Fibroblast of lung (primary cell): ENCODE results near the gene PORCN. TPM values are rescaled to one million over a fixed set of nuclear protein-coding genes. Genes with fewer than 3 reads are reported as not detected.

Source experiments
- DNase-seq, 2 donors: peaks; one replicate each; pipeline versions ENCODE4 v3.0.0 to v3.0.0-alpha.2; 2010; ENCODE audit warnings: low read depth in 2 of 2
- H2AFZ ChIP-seq: 2 replicates; pipeline ENCODE4 v1.5.1; 2012; ENCODE audit warnings: low read length, control low read depth, inconsistent platforms
- H3K27ac ChIP-seq: 2 replicates; pipeline ENCODE4 v1.5.1; 2011; ENCODE audit warnings: low read length, control low read depth; ENCODE audit not compliant: insufficient read depth
- H3K27me3 ChIP-seq: 2 replicates; pipeline ENCODE4 v1.5.1; 2011; ENCODE audit warnings: mild to moderate bottlenecking, low read length; ENCODE audit not compliant: control insufficient read depth, insufficient read depth
- H3K36me3 ChIP-seq: 2 replicates; pipeline ENCODE4 v1.5.1; 2011; ENCODE audit warnings: low read length; ENCODE audit not compliant: control insufficient read depth, insufficient read depth
- H3K4me1 ChIP-seq: 2 replicates; pipeline ENCODE4 v1.5.1; 2011; ENCODE audit warnings: low read length; ENCODE audit not compliant: control insufficient read depth, insufficient read depth; ENCODE audit errors: extremely low read depth
- H3K4me2 ChIP-seq: 2 replicates; pipeline ENCODE4 v1.5.1; 2011; ENCODE audit warnings: low read length, control low read depth; ENCODE audit not compliant: insufficient read depth; ENCODE audit errors: extremely low read depth
- H3K4me3 ChIP-seq, 4 experiments: fragments of 200-600 bp in 1 of 4; sonication (generic) in 1 of 4; replicated peaks in 1 of 4; 2 replicates each; pipeline ENCODE4 v1.5.1; 2011 to 2016; ENCODE audit warnings: low read length in 4 of 4, low read depth in 3 of 4, mild to moderate bottlenecking in 3 of 4, control low read depth in 2 of 4, inconsistent platforms in 1 of 4, mixed read lengths in 1 of 4; ENCODE audit not compliant: insufficient read depth in 1 of 4; ENCODE audit errors: control extremely low read depth in 1 of 4
- H3K79me2 ChIP-seq: 2 replicates; pipeline ENCODE4 v1.5.1; 2012; ENCODE audit warnings: mild to moderate bottlenecking, low read length, inconsistent platforms; ENCODE audit not compliant: control insufficient read depth, insufficient read depth
- H3K9ac ChIP-seq: 2 replicates; pipeline ENCODE4 v1.5.1; 2011; ENCODE audit warnings: mild to moderate bottlenecking, low read length, control low read depth; ENCODE audit not compliant: insufficient read depth
- H3K9me3 ChIP-seq: 2 replicates; pipeline ENCODE4 v1.5.1; 2012; ENCODE audit warnings: low read depth, low read length; ENCODE audit not compliant: control insufficient read depth, insufficient read depth
- H4K20me1 ChIP-seq: 2 replicates; pipeline ENCODE4 v1.5.1; 2011; ENCODE audit warnings: low read length; ENCODE audit not compliant: control insufficient read depth, insufficient read depth; ENCODE audit errors: extremely low read depth
- CTCF ChIP-seq, 2 donors: IDR thresholded peaks in 1 of 2; conservative IDR thresholded peaks in 1 of 2; 1 replicate in 1 of 2; 2 replicates in 1 of 2; pipeline ENCODE4 v1.5.1; 2011 to 2012; ENCODE audit warnings: low read length in 2 of 2, control low read depth in 1 of 2, inconsistent platforms in 1 of 2, low read depth in 1 of 2, mild to moderate bottlenecking in 1 of 2
- EZH2 ChIP-seq: IDR thresholded peaks from 2 replicates; pipeline ENCODE4 v1.5.1; 2012; ENCODE audit warnings: low read length, control low read depth, mild to moderate bottlenecking; ENCODE audit errors: missing control alignments
- polyA plus RNA-seq, 2 donors: library from polyadenylated mRNA; depleted of rRNA in 1 of 2; stranded (reverse) in 1 of 2; unstranded in 1 of 2; fragments of >200 nt; gene quantifications; 2 replicates each; pipeline ENCODE4 v1.2.1, GENCODE V29; 2011 to 2012; ENCODE audit warnings: missing spikeins in 1 of 2
- total RNA-seq: library from RNA; depleted of rRNA; stranded (reverse); fragments of >200 nt; gene quantifications from 2 replicates; pipeline ENCODE4 v1.2.1, GENCODE V29; 2014

Gene PORCN
- total and polyA plus RNA-seq, 2 donors (not counting 1 experiment from before 2014, with no cell fraction given): 5.4 to 11.4 TPM

GRCh38 chrX:48468693-48469691, 39.8 kb upstream of the PORCN start:
- no peaks in the 10 kb centered on the region for H3K36me3 ChIP-seq
- DNase-seq: peak in 1 of 2 donors; percentile 26
- no peak overlapping the region for H3K27ac ChIP-seq
- H3K27me3 ChIP-seq: no peaks in the 10 kb centered on the region
- H3K9ac ChIP-seq: no peak overlapping the region
- H3K4me2 ChIP-seq: peak overlapping the region; percentile 71
- no peaks in the 10 kb centered on the region for H3K79me2 ChIP-seq
- H3K4me3 ChIP-seq: peak overlapping the region in 2 of 4 experiments; percentile 56 to 67
- TF ChIP-seq CTCF (conservative IDR thresholded peaks at IDR 0.05 in 1 of 2, IDR thresholded peaks at IDR 0.05 in 1 of 2; ENCODE audit: low read depth in 1 of 2, low read length in 2 of 2) (peak; percentile 13 to 49), EZH2 (no peak)
- no peak overlapping the region for H2AFZ ChIP-seq
- no peaks in the 10 kb centered on the region for H3K9me3 ChIP-seq
- no peaks in the 10 kb centered on the region for H4K20me1 ChIP-seq
- H3K4me1 ChIP-seq: peaks cover 2% of the 10 kb centered on the region

- H3K36me3 ChIP-seq: no peaks in the 10 kb centered on the region
- H3K27me3 ChIP-seq: no peaks in the 10 kb centered on the region
- H3K9ac ChIP-seq: no peak within 1 kb of the TSS
- no peak for TF ChIP-seq CTCF (conservative IDR thresholded peaks at IDR 0.05 in 1 of 2, IDR thresholded peaks at IDR 0.05 in 1 of 2; ENCODE audit: low read depth in 1 of 2, low read length in 2 of 2)
- no peak for TF ChIP-seq EZH2
- H3K4me1 ChIP-seq: peaks cover 3% of the 10 kb centered on the region
- no peak within 1 kb of the TSS for H2AFZ ChIP-seq
- no peak within 1 kb of the TSS for H3K27ac ChIP-seq
- H3K9me3 ChIP-seq: no peaks in the 10 kb centered on the region
- no peak for DNase-seq
- H3K79me2 ChIP-seq: no peaks in the 10 kb centered on the region
- no peaks in the 10 kb centered on the region for H4K20me1 ChIP-seq
- peak within 1 kb of the TSS in 2 of 4 experiments; percentile 56 to 67 for H3K4me3 ChIP-seq
- H3K4me2 ChIP-seq: no peak within 1 kb of the TSS
Observed at GRCh38 chrX:48470110-48470832, 38.5 kb upstream of the PORCN start, which contains the start of gene SLC38A5. Gene SLC38A5 (minus strand): TSS chrX:48470260. CDS start chrX:48467924, 2,336 bp downstream.

- Histone ChIP-seq H3K79me2 (no peaks in the 10 kb centered on the region), H2AFZ (no peak overlapping the region), H3K4me1 (peaks cover 3% of the 10 kb centered on the region), H3K9ac (no peak overlapping the region), H3K27me3 (no peaks in the 10 kb centered on the region), H3K27ac (no peak overlapping the region), H3K9me3 (no peaks in the 10 kb centered on the region), H3K4me3 (no peak overlapping the region), H4K20me1 (no peaks in the 10 kb centered on the region), H3K36me3 (no peaks in the 10 kb centered on the region), H3K4me2 (no peak overlapping the region)
- no peak for DNase-seq
- TF ChIP-seq EZH2 (no peak), CTCF (conservative IDR thresholded peaks at IDR 0.05 in 1 of 2, IDR thresholded peaks at IDR 0.05 in 1 of 2; ENCODE audit: low read depth in 1 of 2, low read length in 2 of 2) (no peak)
Observed at GRCh38 chrX:48470833-48471118, 38.0 kb upstream of the PORCN start.
